Fibroblast of upper back skin (primary cell): ENCODE results near the gene QRFPR.
"Not testable (repeated sequence)": the region's sequence is repeated elsewhere in the genome, so short reads cannot be mapped to it uniquely, and the experiment has no call there.

ENCODE experiments used
- DNase-seq: peaks from one replicate; pipeline ENCODE4 v3.0.0-alpha.2; 2013

The QRFPR gene

DNA sequence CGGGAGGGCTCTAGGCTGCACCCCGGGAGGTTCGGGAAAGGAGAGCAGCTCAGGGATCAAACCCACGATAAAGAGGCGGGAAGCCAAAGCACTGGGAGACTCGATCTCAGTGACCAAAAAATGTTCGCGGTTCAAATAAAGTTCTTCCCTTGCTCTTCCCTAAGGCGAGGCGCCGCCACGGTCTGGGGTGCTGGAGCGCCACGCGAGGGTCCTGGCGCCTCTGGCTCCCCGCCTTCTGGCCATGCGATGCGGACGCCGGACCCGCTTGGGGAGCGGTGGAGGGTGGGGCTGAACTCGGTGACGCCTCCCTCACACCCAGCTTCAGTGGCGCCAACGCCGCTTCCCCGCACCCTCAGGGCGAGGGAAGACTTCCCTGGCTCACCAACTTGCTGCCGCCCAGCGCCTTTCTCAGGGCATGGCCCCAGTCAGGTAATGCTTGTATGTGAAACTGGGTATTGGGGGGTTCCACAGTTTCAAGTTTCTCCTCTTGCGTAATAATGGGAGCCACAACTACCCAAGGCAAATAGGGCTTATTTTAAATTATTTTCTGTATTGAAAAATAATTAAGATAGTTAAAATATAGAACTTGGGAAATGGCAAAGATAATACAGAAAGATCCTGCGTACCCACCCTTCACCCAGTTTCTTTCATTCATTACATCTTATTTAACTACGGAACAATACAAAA is at the start of gene QRFPR:
Gene QRFPR, minus strand, starts transcription at position 243 of the 687 bp plus-strand sequence. CDS start 371 bp downstream, outside the sequence.
- DNase-seq, result no peak

DNA sequence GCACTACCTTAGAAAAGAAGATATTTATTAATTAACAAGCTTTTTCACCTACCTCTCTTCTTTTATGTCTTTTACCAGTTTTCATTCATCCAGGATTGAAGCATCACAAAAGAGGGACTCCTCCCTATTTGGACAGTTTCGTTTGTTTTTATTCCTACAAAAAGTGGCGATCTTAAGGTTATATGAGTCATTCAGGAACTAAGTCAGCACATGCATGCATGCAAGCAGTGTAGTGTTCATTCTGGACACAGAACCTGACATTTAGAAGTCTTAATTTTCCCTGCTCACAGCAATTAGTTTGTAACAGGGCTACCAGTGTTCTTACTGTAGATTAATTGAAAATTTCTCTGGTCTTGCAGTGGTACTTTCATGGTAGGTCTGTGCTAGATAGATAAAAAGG is 47.9 kb upstream of the QRFPR start:
- DNase-seq, result peak; percentile 2

DNA sequence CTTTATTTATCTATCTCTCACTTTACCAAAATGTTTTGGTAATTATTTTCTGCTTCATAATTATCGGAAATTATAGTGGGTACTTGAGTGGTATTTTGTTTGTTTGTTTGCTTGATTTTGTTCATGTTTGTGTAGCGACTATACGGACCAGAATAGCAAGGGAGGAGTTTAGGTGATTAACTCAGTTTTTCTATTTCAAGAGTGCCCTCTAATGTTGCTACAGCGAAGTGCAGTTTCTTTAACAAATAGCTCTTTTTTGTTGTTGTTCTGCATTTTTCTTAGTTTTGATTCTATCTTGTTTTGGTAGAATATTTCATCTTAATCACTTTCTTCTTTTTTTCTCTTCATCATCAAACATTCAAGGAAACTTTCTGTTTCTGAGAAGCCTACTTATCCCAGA is 40.8 kb upstream of the QRFPR start:
- no peak for DNase-seq

DNA sequence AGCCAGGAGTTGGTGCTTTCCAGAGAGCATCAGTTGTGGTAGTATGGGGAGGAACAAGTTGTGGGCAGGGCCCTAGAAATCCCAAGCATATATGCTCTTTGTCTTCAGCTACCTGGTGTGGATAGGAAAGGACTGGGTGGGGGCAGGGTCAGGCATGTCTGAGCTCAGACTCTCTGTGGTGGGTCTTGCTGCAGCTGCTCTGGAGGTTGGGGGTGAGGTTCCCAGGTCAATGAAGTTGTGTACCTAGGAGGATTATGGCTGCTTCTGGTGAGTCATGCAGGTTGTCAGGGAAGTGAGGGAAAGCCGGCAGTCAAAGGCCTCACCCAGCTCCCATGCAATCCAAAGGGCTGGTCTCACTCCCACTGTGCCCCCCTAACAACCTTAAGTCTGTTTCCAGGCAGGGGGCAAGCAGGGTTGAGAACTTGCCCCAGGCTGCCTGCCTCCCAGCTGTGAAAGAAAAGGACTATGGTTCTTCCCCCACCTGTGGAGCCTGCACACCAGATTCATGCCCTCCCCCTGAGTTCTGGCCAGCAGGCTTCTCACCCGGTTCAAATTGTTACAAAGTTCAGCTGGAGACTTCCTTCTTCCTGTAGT is 30.4 kb upstream of the QRFPR start:
- DNase-seq, result no peak

DNA sequence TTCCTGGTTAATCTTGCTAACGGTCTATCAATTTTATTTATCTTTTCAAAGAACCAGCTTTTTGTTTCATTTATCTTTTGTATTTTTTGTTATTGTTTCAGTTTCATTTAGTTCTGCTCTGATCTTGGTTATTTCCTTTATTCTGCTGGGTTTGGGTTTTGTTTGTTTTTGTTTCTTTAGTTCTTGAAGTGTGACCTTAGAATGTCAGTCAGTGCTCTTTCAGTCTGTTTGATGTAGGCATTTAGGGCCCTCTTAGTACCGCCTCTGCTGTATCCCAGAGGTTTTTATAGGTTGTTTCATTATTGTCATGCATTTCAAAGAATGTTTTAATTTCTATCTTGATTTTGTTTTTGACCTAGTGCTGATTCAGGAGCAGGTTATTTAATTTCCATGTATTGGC is 27.7 kb upstream of the QRFPR start:
- DNase-seq, result not testable (repeated sequence)

DNA sequence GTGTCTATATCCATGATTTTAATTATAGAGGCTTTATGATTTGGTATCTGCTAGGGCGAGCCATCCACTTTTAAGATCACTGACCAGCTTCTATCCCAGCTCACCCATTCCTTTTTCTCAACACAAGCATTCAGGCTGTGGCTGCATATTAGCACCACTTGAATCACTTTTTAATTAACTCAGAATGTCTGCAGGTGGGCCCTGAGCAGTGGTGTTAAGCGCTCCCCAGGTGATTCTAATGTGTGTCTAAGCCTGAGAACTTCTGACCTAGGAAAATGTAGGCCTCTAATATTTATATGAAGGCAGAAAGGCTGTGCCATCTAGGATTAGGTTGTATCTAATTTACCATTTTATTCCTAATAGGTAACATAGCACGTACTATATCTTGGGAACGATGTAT is 19.8 kb upstream of the QRFPR start:
- DNase-seq, result no peak

DNA sequence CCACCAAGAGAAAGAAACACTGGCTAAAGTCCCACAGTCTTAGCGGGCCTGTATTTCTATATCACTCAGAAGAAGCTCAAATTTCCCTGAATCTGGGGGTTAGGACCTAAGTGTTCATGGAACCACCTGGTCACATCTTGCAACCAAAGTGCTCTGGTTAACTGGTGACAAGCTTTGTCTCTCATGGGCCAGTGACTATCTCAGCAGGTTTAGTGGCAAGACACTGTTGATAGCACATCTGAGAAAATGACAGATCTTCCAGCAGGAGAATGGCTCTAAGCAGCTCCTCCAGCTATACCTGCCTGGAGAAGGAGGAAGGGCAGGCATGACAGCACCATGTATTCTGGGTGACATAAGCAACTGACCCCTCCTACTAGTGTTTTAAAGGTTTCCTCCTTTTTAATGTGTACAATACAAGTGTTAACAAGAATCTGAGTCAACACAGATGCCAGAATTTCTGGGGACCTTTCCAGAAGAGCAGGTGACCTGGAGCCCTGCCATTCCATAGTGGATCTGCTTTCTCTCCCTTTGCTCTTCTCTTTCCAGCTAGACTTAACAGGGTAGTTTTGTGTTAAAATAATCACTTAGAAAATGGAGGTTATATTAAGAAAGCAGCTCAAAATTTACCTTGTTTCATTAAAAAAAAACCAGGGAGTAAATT is 17.3 kb upstream of the QRFPR start:
- no peak for DNase-seq

DNA sequence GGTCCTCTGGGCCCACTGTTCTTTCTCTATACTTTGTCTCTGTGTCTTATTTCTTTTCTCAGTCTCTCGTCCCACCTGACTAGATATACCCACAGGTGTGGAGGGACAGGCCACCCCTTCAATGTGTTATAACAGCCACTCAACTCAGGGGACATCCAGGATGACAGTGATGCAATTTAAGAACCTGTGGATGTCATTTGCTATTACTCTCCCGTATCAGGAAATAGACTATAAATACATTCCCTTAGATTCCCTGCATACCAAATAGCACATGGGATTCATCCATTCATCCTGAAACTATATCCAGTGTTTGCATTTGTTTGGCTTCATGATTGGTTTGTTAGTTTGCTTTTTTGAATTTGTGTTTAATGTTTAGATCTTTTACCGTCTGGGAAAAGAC is 16.6 kb upstream of the QRFPR start:
- no peak for DNase-seq

DNA sequence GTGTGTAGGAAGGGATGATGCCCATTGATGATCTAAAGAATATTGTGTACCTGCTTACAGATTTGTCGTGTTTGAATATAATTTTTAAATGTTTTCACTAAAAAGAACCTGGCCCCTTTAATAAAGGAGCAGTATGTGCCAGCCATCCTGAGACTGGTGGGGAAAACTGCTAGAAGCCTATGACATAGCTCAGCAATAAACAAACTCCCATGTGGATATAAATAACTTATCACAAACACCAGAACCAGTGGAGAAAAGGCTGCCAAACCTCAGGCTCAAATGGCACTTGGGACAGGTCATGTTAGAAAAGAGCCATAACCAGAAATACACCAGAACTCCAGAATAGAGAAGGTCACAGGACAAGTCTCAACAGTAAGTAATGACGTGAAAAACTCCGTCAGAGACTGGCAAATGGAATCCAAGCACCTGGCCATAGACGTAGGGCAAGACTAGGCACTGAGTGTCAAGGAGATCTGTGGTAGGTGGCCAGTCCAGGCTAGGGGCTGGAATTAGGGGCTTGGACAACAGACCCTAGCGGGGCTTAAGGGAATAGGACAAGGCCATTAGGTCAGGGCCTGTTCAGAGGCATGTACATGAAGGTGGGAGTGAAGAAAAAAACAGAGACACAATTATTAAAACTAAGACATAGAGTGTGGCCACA is 11.7 kb upstream of the QRFPR start:
- no peak for DNase-seq

DNA sequence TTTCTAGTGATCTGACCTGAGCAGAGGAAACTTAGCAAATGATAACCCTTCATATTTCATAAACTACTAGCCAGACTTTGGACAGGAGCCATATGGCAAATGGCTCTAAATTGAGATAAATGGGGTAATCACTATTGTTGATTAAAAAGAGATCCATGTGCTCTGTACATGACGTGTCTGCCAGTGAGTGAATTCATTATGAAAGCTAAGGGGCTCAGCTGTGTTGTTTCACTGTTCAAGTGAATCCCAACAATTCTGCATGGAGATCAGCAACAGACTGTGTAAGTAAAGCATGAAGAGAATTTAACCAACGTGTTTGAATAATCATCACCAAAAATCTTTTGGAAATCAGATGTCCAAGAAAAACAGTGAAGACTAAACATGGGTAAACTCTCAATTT is 9.5 kb upstream of the QRFPR start:
- DNase-seq, result no peak

DNA sequence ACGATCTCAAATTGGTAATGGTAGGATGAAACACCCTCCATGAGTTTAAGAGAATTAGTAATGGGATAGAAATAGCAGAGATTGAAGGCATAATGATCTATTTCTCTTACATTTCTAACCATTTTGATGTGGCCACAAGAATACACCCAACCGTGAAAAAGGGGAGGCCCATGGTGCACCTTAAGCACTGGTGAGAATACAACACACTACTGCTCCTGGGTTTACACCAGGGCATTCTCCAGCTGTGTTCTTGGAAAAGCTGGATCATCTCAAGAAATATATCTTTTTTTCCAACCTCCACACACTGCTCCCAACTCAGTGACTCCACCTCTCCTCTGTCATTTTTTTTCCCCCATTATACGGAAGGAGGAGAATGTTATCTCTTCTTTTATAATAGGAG is 1.5 kb downstream of the QRFPR start:
- DNase-seq, result no peak

DNA sequence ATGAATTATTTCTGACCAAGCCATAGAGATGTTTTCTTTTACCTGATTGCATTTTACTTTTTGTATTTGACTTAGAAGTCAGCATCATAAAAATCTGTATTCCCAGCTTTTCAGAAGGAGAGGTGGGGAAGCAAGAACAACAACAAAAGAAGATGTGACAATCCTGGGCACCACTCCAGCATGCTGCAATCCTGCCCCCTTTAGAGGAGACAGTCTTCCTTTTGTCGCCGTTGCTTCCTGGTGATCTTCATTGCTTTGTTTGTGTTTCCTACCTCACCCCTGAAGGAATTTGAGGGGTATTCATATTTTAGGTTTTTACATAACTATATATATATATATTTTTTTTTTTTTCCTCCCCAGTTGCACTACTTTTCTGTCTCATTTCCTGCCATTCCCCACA is 3.7 kb downstream of the QRFPR start:
- no peak for DNase-seq

DNA sequence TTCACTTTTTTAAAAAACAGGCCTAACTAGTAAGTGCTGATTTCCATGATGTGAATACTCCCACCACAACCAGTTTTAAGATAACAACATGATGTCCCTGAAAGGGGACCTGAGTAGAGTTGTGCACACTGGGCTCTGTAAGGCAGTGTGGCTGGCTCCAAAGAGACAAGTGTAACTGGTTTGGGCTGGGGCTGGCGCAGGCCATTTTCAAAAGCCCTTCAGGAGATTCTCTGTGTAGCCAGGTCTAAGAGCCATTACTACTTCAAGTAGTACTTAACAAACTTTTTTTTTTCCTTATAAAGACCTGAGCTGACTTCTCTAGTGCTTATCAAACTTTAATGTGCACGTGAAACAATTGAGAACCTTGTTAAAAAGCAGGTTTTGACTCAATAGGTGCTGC is 4.3 kb downstream of the QRFPR start:
- DNase-seq, result no peak

DNA sequence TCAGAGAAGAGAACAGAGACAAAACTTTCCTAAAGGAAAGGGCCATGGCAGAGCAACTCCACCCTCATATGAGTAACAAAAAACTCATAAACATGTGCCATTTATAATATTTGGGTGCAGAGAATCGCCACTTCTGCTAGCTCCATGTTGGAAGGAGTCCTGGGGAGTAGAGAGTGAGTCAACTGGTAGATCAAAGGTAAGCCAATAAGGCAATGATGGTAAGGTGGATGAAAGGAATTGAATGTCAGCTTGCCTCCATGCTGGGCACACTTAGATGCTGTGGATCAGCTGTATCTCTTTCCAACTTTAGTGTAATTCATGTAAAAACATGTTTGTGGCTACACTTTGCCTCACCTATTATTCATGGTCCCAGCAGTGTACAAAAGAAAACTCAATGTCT is 4.7 kb downstream of the QRFPR start:
- DNase-seq, result no peak

DNA sequence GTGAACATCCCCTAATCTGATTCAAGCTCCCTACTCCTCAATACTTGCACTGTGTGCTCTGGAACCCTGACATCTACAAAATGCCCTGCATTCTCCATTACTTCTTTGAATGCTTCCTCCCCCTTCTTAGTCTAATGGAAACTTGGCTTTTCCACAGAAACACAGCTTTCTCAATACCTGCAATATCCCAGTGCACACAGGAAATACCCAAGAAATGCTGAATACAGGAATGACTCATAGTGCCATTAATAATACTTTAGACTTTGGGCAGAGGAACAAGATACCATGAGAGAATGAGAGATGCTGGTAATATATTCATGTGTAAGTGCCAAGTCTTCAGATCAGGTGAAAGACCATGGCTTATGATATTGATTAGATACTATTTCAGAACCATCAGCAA is 5.6 kb downstream of the QRFPR start:
- DNase-seq, result peak; percentile 70

DNA sequence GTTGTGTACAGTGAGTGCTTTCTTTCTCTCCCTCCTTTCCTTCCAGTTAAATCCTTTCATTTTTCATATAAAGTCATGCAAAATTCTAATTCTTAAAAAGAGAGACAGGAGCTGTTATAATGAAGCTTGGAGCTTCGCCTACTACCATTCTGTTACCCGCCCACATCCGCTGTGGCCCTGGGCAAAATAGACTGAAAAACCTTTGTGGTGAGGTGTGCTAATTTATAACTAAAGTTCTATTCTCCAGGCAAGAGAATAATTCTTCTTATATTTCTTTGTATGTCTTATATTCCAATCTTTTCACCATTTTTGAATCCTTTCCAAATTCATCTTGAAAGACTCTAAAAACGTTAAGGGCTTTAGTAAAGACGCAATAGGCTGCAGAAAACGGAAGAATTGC is 7.0 kb downstream of the QRFPR start:
- no peak for DNase-seq

DNA sequence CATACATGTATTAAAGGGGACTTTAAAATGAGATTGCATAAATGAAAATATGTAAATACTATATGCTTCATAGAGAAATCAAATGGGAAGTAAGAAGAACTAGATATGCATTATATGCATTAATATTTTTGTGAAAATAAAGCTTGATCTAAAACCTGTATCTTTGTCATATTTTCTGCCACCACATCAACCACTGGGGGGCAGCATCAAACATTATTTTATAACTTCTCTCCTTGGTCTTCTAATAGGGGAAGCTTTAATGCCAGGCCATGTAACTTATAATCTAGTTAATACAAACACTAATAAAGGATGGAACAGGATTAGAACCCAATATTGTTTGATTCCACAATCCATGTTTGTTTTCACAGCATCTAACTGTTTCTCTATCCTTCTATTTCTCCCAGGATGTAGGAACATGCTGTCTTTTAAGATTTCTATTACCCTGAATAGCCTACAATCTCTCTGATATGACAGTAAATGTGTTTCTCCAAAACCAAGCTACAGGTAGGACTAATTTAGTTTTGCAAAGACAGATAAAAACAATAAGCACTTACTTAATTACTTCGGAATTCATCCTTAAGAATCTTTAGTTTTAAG is 10.0 kb downstream of the QRFPR start:
- DNase-seq, result peak; percentile 51

DNA sequence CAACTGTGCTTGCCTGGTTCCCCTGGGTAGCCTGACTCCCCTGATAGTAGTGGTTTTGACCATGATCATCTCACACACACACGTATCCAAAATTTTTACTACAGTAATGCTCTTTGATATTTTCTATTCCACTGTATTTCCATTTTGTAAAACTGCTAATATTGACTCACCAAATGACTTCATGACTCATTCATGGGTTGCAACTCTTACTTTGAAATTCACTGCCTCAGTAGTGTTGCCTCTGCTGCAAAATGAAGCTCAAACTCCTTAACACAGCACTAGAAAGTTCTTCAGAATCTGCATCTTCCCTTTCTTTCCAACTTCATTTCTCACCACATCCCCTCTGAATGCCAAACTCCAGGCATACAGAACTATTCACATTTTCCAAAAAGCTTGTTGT is 20.3 kb downstream of the QRFPR start:
- peak; percentile 43 for DNase-seq

DNA sequence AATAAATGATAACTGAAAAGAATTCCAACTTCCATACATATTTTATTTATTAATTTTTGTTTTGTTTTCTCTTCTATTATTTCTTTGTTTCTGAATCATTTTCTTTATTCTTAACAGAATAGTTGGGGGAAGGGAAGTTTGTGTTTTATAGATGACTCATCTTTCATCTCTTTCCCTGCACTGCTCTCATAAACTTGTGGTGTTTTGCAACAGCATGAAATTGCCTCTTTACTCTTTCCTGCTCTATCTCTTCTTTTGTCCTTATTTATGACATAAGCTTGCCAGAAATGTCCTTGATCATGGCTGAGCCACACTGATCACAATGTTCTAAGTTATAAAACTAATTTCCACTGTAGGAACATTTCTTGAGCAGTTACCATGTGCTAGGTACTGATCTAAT is 22.3 kb downstream of the QRFPR start:
- DNase-seq, result peak; percentile 70

DNA sequence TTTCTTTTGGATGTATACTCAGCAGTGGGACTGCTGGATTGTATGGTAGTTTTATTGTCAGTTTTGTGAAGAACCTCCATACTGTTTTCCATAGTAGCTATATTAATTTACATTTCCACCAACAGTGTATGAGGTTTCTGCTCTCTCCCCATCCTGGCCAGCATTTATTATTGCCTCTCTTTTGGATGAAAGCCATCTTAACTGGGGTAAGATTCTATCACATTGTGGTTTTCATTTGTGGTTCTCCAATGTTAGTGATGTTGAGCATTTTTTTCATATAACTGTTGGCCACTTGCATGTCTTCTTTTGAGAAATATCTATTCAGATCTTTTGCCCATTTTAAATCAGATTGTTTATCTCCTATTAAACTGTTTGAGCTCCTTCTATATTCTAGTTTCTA is 27.6 kb downstream of the QRFPR start:
- DNase-seq, result peak; percentile 62

DNA sequence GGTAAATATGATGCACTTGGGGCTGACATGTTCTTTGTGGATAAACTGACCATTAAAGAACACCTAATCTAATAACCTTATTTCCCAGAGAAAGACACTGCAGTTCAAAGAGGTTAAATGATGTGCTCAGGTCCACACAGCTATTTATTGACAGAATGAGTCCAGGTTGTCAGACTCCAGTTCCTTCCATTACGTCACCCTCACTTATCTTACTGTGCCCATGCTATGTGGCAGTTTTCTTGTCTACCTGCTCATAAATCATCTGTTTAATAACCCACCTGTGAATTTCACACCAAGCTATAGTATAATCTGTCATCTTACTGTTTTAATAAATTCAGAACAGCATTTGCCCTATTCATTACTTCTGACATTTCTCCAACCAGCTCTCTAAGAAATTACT is 36.7 kb downstream of the QRFPR start:
- no peak for DNase-seq

DNA sequence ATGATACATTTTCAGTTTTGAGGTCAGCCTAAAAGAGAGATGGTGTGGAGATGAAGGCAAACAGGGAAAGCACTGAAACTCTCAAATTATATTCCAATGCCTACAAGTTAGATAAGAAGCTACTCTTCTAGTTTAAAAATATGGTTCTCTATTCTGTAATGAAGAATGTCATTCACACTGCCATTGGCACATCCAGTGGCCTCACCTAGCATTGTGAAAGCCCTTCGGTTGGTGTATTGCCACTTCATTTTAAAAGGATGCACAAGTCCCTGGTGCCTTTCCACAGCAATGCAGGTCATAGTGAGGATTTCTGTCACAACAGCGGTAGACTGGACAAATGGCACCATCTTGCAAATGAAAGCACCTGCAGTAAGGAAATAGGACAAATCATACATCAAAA is 40.6 kb downstream of the QRFPR start:
- no peak for DNase-seq

DNA sequence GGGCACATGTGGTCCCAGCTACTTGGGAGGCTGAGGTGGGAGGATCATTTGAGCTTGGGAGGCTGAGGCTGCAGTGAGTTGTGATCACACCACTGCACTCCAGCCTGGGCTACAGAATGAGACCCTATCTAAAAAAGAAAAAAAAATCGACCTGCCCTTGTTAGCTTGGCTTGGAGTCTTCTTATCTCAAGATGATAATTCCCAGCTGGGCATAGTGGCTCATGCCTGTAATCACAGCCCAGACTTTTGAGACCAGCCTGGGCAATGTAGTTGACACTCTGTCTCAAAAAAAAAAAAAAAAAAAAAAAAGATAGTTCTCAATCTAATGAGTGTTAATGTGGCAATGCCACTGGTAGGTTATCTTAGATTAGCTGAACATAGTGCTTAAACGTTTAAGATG is 41.0 kb downstream of the QRFPR start:
- no peak for DNase-seq

DNA sequence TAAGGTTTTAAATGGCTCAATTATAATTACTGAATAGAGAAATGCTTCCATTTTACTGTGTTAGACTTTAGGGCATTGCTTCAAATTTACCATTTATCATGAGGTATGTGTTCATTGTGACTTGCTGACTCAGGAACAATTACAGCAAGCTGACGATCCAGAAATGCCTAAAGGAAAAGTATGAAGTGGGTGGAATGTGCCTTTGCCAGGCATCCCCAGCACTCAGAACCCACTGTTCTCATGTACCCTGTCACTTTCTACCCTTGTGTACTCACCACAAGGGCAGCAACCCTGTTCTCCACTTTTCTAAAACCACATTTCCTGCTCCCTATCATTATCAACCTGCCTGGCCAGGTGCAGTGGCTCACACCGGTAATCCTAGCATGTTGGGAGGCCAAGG is 41.5 kb downstream of the QRFPR start:
- DNase-seq, result no peak
